Right hindlimb (tissue), 1 donor: ENCODE data around the gene PATZ1.
A peak's percentile ranks its signal among the peaks of the same experiment; 100 is the strongest.

ENCODE experiments used
- DNase-seq: peaks from one replicate; pipeline ENCODE4 v3.0.0-alpha.2; 2018

Gene PATZ1

DNA sequence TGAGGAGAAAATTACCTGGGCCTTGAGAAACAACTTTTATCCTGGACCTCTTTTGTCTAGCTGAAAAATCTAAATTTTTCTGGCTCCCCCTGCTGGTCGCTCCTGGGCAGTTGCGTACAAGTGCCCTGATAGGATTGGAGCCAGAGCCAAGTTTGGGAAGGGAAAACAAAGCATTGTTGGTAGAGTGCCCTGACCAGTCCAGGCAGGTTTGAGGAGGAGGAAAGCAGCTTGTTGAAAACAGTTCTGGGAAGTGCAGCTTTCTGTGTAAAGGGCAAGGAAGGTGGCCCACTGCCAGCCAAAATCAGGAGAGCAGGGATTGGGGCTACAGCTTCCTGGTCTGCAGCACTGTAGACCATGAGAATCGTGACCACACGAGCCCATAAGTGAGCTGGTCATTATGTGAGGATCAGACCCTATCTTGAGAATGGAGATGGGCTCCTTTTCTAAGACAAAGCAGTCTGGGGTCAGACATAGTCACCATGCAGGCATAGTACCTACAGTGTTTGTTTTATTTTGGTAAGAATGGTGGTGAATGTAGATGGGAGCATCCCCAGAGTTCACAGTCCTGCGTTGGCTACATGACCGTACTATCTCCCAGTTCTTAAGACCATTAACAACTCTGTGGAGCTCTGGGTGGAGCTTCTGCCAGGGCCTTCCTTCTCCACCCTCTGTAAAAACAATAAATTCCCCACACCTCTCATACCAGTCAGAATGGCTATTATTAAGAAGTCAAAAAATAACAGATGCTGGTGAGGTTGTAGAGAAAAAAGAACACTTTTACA, 32.6 kb downstream of the PATZ1 start:
- DNase-seq, result peak; percentile 55

DNA sequence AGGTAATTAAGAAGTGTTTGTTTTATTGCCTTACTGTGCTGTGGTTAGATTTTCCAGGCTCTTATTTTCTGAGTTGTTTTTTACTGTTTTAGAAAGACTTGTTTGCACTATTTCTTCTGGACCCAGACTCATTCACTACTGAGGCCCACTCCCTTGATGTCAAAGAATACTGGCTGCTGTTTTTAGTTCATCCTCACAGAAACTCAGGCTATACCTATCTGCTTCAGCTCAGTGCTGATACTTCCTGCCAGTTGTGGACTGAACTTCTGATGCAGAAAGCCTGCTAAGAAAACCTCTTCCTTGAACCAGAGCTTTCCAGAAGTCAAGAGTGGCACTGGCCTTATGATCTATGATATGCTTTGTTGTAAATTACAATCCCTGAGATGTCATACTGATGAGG, 38.0 kb downstream of the PATZ1 start:
- no peak for DNase-seq

DNA sequence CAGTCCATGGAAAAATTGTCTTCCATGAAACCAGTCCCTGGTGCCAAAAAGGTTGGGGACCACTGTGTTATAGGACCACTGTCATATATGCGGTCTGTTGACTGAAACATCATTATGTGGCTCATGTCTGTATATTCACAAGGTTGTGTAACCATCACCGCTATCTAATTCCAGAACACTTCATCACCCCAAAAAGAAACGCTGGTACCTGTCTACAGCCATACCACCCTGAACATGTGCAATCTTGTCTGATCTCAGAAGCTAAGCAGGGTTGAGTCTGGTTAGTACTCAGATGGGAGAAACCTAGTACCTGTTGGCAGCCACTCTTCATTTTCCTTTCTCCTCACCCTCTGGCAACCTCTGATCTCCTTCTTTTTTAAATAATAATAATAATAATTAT, 41.0 kb downstream of the PATZ1 start:
- DNase-seq, result no peak

DNA sequence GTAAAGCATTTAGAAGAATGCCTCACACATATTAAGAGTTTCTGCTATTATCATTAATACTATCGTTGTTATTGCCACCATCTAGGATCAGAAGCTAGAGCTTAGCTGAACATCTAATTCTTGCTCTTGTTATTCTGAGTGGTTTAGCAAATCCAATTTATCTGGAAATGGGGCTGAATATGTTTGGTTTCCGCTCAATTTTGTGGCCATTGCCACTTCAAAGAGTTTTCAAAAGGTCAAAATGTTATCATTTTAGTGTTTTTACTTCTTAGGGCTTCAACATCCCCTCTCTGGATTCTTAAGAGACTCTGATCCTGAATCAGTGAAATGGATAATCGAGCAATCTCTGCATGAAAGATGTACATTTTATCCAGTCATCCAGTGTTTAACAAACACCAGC, 43.6 kb downstream of the PATZ1 start:
- no peak for DNase-seq

DNA sequence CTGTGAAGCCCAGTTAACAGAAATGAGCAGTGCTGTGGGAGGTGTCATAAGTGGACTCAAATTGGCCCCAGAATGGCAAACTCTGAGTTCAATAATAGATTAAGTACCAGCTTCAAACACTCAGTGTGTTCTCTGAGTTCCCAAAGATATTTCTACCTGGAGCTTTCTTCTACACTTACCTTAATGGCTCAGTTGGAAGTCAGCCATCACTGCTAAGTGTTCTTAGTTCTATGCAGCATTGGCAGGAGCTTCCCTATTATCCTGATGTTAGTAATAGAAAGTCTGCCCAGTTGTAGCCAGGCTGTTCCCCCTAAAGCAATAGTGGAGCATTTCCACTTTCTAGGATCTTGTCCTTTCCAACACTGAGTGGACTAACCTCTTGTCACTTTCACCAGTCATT, 44.1 kb downstream of the PATZ1 start:
- DNase-seq, result no peak

DNA sequence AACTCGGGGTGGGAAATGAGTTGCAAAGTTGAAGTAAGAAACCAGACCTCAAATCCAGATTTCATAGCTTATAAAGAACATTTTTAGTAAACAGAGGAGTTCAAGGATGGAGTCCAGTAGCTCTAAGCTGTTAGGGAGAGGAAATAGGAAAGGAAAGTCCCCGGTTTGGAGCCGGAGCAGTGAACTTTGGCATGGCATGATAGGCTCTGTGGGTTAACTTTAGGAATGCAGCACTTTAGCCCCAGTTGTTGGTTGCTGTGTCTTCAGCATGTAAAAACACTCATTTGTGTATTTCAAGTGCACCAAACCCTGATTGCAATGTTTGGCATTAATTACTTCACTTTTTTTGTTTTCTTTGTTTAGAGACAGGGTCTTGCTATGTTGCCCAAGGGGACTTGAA, 45.2 kb downstream of the PATZ1 start:
- no peak for DNase-seq

DNA sequence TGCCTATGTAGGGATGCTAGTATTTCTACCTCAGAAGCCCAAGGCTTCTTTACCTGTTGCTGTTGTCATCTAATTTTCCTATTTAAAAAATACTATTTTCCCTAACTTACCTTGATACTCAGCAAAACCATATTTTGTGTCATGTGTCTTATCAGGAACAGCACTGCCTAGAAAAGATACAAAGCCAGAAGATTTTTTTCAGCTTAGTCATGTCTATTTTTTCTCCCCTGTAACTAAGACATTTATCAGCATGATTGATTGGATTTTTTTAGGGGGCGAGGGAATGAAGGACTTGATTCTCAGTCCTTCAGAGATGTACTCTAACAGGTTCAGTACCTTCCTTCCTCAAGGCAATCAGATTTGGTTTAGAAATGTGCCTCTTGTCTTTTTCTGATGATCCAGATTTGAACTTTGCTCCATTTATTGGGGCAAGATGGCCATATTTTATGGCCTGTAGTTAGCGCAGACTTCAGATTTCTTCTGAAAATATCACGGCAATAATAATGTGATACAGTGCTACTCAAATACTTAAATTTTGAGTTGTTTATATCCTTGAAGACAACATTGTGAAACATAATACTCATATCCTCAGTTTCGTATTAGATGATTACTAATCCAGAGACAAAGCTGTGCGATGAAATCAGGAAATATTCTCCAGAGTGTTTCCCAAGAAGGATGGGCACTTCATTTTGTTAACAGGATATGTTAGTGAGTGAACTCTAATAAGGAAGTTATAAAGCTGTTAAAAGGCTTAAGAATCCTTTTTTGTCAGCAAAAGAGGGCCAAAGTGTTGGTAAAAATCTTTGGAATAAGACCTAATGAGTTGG, 50.1 kb downstream of the PATZ1 start:
- DNase-seq, result no peak

DNA sequence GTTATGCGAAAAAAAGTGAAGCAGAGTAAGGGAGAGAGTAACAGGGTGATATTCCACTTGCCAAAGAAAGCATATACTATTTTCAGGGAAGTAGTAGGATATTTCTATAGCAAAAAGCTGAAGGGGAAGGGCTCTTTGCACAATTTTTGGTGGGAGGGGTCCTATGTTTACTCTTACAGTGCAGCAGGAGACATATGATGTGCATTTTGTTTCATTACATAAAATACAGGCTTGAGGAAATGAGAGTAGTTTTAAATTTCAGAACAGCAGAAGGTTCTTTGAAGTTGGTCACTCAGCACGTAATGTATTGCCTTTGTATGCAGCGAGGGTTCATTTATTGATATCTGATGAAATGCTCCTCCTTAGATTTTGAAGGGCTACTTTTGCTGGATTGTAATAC, 50.8 kb downstream of the PATZ1 start:
- DNase-seq, result no peak

DNA sequence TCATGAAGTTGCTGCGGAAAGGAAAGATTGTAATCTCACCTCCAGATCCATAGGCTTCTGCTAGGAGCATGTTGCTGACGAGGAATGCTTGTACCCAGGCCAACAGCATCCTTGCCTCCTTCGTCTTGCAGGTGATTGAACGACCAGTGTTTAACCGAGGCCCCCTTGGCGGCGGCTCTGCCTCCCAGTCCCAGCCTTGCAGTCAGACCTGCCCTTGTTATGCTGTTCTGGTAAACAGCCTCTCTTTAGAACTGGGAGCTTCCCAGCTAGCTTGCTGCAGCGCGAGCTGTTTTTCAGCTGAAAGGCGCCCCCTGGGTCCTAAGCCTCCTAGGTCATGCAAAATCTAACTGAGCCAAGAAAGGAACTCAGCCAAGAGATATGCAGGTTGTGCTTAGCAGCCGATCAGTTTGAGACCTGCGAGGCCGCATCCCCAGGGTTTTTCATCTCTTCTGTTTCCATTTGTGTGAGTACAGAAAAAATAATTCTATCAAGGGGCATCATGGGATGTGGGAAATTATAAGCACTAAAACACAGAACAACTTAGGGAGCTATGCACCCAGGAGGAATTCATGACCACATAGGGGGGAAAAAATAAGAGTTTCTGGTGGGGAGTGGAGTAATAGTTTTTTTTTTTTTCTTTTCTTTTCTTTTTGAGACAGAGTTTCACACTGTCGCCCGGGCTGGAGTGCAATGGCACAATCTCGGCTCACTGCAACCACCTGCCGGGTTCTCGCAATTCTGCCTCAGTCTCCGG, 53.7 kb downstream of the PATZ1 start, which contains the start of gene PIK3IP1:
Gene PIK3IP1, minus strand, starts transcription at position 253 of the 754 bp plus-strand sequence. Its CDS starts 144 bp downstream, at position 109.
- DNase-seq, result peak; percentile 74

DNA sequence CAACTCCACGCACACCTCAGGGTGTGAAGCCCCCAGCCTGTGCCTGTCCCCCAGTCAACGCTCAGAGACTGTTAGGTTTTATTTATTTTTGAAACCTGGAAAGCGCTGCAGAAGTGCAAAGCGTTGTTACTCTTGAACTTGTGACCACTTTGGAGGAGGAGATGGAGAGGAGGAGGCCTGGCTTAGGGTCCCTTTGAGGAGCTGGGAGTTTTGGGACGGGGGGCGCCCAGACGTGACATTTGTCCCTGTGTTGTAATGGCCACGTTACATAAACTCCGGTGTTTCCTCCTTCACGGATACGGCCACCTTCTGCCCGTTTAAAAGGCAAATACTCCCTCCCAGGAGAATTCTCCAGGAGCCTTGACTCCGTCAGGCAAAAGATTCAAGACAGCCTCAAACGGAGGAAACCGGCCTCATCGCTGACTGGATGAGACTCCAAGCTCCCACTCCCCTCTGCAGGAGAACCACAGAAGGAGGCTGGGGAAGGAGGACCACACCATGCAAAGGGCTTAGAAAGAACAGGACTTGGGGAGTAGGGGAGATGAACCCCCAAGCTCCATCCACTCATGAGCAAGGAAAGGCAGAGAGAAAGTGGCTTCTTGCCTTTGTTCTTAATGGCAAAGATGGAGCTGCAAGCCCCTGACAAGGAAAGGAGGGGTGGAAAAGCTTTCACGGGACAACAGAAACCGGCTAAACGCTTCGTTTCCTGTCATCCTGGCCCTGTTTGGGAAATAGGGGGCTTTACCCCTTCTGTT, 54.5 kb downstream of the PATZ1 start:
- no peak for DNase-seq

DNA sequence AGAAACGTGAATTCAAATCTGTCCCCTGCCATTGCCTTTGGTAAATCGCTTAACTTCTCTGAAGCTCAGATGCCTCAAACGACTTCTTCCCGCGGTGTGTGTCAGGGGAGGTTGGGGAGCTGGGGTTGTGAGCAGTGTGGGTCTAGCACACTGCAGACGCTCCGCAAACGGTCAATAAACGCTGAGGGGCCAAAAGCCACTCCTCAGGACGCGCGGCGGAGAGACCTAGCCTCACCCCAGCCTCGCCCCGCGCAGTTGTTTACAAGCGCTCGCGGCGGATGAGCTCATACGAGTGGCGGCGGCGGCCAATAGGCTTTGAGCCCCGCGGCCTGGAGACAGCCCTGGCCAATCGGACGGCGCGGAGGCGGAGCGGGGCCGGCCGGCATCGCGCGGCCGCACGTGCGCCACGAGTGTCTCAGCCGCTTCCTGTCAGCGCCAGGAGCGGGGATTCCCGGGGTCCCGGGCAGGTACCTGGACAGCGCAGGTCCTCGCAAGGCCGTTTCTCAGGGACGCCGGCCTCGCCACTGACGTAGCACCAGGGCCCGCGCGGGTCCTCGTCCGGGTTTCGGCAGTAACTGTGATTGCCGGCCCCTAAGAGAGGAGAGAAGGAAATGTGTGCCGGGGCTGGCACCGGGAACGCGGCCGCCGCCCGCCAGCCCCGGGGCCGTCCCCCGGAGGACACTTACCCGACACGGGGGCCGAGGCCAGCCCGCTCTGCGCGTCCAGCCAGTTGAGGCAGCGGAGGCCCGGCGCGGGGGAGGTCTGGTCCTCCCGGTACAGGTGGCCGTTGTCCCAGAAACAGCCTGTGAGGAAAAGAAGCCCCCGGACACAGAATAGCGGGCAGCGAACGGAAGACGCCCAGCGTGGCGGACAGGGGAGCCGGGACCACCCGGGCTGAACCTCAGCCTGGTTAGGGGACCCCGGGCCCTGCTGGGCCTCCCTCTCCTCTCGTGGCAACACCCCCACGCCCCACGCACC, 55.4 kb downstream of the PATZ1 start:
- DNase-seq, result peak; percentile 93

DNA sequence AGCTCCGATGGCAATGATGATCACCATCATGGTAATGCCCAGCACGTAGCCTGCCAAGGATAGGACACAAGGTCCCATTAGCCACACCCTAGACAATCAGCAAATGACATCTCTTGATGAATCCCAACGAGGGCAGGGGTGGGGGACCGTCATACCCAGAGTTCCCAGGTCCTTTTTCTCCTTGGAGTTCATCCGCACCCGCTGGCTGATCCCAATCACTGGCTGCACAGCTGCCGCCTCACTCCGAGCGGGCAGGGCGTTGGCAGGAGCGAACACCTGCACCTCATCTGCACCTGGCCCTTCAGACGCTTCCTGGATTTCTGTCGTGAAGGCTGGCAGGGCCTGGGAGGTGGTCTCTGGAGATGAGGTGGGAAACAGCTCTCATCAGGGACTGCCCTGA, 56.8 kb downstream of the PATZ1 start:
- no peak for DNase-seq

DNA sequence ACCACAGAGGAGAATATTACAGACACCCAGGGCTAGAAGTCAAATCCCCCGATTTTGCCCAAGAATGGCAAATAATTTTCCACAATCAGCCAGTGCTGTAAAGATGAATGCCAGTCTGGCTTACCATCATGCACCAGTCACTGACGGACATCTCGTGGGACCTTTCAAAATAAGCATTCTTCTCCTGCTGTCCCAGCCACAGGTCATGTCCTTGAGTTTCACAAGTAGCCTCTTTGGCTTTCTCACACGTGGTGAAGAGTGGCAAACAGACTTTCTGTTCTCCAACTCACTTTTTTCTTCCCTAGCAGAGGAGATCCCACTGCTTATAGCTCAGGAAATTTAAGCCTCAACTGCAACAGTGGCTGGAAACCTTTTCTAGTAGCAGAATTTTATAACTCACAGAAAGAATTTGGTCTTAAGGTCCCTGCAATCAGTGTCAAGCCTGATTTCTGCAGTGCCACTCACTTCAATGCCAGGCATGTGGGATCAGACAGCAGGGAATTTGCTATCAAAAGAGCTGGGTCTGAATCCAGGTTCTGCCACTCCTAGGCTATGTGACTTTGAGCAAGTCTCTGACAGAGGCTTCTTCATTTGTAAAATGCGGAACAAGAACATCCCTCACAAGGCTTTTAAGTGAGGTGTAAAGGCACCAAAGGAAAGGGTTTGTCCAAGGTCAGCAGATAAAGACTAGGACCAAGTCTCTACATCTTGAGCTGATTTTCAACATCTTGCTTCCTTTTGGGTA, 57.5 kb downstream of the PATZ1 start:
- no peak for DNase-seq

DNA sequence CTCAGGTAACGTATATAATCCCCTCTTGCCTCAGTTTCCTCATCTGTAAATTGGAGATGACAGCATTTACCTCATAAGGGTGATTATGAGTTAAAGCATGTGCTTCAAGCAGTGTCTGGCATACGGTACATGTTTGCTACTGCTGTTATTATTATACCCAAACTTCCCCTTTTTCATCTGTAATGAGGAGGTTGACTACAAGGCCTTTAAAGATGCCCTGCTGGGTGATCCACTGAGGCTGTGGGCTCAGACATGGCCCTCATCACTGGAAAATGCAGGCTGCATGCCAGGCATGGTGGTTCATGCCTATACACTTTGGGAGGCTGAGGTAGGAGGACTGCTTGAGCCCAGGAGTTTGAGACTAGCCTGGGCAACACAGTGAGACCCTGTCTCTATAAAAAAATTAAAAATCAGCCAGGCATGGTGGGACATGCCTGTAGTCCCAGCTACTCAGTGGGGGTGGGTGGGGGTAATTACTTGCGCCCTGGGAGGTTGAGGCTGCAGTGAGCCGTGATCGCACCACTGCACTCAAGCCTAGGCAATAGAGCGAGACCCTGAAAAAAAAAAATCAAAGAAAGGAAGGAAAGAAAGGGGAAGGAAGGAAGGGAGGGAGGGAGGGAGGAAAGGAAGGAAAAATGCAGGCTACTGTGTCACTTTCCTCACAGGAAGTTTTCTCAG, 58.2 kb downstream of the PATZ1 start:
- no peak for DNase-seq

DNA sequence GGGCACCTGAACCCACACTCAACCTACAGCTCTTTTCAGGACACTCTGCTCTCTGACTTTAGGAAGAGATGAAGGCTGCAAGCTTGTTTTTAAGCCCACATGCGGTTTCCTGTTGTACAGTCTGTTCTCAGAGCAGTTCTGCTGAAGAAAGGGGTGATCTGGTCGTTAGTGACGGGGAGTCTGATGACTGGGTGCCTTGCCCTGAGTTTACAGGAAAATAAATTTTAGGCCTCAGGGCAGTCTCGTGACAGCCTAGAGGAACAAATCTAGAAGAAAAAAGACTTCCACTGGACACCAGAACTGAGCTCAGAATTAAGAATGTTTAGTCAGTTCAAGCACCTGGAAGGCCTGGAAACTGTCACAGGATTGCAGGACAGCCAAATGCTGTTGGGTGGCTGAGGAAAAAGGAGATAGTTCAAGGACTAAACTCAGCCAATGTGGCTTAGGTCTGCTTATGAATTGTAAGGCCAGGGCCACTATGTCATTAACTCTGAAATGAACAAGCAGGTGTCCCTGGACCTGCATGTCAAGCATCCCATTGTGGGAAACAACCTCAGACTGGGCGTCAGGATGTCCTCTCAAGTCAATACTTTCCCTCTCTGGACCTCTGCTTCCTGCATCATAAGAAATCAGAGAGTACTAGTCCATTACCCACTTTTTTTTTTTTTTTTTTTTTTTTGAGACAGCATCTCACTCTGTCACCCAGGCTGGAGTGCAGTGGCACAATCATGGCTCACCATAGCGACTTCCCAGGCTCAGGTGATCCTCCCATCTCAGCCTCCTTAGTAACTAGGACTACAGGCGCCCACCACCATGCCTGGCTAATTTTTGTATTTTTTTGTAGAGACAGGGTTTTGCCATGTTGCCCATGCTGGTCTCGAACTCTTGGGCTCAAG, 59.5 kb downstream of the PATZ1 start:
- DNase-seq, result no peak

DNA sequence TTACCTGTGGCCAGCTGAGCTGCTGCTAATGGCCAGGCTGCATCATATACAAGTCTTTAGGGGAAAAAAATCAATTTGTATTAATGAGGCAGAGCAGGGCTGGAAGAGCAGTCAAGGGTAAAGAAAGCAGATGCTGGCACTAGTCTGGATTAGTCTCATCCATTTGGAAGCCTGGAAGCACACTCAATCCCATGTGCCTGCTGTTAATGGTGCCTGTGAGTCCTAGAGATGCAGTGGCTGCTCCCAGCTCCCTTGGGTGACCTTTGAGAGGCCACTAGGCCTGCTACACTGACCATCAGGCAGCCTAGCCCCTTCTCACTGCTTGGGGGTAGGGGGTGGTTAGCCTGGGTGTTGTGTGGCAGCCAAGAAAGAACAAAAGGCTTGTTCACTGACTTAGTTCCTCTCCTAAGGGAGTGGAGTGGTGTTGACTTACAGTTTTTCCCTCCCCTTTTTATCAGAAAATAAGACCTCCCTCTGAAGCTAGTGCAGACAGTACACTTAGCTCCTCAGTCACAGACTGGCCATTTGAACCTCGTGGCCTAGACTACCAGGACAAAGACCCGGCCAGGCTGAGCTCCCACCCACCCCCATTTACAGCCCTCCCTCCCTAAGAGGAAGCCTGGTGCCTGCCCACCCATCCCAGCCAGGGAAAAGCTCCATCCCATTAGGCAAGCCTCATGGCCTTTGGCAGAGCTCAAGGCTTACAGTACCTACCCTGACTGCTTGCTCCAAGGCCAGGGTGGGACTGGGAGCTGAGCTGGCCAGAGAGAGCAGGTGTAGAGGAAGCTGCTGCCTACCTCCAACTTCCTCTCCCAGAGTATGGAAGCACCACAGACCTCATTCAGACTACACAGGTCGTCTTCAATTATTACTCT, 61.6 kb downstream of the PATZ1 start:
- DNase-seq, result no peak

DNA sequence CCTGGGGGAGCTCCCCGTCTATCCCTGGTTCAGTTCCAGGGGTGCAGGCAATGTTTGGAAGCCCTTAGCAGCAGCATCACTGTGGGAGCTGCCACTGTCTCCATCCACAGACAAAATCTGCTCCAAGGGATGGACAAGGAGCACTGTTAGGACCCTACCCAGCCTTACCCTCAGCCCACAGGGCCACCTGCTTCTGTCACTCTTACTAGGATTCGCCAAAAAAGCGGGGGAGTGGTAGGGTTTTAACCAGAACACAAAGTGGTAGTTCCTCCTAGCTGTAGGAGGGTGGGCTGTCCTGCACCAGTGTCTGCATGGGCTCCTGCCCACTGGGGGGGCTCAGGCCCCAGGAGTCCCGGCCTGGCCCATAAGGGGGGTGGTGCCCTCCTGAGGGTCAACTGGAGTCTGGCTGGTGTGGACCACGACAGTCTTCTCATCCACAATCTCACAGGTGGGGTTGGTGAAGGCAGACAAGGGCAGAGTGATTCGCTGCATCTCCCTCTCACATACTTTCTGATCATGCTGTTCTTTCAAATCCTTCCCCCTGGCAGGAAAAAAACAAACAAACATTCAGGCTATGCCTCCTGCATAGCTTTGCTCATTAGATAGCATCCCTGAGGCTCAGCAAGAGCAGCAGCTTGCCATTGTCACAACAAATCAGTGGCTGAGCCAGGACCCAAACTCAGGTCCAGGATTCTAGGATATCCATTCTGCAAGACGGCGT, 63.2 kb downstream of the PATZ1 start:
- DNase-seq, result no peak
